ENCODE measurements around the gene RPS27A.
"Not testable (repeated sequence)": the region's sequence is repeated elsewhere in the genome, so short reads cannot be mapped to it uniquely, and the experiment has no call there.

Gene RPS27A

GRCh38 chr2:55232084-55232862, at the start of gene RPS27A, which contains the start of gene CLHC1:
Gene RPS27A, plus strand, starts transcription at chr2:55232688. Its CDS starts 137 bp downstream, at chr2:55232825.
Gene CLHC1, minus strand, starts transcription at chr2:55232293. Its CDS starts 9,882 bp downstream, at chr2:55222411.
- DNase-seq: peak; percentile 79 to 98

GRCh38 chr2:55186837-55187236, 45.7 kb upstream of the RPS27A start:
- not testable (repeated sequence) for DNase-seq

GRCh38 chr2:55191888-55192287, 40.6 kb upstream of the RPS27A start:
- not testable (repeated sequence) for DNase-seq

- DNase-seq: no peak
Measured at GRCh38 chr2:55196526-55196925, 36.0 kb upstream of the RPS27A start.

GRCh38 chr2:55200416-55200815, 32.1 kb upstream of the RPS27A start:
- no peak for DNase-seq

DNA sequence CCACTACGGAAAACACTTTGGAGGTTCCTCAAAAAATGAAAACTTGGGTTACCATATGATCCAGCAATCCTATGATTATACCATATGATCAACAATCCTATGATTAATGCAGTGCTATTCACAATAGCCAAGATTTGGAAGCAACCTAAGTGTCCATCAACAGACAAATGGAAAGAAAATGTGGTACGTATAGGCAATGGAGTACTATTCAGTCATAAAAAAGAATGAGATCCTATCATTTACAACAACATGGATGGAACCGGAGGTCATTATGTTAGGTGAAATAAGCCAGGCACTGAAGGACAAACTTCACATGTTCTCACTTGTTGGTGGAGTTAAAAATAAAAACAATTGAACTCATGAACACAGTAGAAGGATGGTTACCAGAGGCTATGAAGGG, 28.0 kb upstream of the RPS27A start:
- DNase-seq: no peak

DNA sequence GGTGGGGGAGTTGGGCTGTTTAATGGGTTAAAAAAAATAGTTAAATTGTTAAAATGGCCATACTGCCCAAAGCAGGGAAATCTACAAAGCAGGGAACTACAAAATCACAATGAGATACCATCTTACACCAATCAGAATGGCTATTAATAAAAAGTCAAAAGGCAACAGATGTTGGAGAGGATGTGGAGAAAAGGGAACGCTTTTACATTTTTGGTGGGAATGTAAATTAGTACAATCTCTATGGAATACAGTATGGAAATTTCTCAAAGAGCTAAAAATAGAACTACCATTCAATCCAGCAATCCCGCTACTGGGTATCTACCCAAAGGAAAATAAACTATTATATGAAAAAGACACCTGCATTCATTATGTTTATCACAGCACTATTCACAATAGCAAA, 27.5 kb upstream of the RPS27A start:
- no peak for DNase-seq

DNA sequence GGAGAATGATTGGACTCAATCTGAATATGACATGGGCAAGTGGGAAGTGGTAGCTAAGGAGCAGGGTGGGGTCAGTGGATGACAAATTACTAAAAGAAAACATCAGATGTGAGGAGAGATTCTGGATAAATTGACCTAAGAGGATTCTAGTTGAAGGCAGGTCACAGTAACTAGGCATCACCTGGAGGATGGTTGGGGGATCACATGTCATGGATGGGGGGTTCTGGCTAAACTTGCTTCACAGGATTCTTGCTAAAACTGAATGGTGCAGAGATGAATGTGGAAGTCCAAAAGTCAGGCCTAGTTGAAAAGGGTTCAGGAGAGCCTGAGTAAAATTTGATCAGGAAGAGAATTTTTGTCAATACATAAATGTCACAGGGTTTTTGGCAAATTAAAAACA, 18.7 kb upstream of the RPS27A start:
- no peak for DNase-seq

DNA sequence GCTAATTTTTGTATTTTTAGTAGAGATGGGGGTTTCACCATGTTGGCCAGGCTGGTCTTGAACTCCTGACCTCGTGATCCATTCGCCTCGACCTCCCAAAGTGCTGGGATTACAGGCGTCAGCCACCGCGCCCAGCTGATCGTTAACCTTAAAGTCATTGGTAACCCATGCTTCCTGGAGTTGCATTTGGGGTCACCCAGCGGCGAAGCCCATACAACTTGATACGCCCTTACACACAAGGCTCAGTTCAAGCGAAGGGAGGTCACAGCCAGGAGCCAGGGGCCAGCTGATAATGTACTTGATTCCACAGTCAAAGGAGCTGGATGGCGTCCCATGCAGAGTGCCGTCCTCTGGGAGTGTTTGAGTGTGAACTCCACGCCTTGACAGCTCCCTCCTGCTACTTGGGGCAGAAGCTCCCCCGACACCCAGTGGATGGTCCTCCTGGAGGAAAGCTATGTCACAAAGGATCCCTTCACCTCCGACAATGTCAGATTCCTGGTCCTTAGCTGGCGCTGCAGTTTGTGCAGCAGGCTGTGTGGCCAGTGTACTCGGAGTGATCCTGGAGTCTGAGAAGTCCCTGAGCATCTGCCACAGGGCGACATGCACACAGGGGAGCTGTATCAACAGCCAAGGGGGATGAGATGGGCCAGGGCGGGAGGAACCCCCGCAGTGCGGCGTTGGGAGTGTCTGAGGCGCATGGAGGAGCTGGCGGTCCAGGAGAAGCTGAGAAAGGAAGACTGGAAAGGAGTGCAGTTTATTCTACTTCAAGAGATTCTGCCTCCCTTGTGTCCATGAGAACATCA, 8.3 kb upstream of the RPS27A start:
- no peak for DNase-seq

GRCh38 chr2:55224761-55225261, 7.7 kb upstream of the RPS27A start:
- no peak for DNase-seq

DNA sequence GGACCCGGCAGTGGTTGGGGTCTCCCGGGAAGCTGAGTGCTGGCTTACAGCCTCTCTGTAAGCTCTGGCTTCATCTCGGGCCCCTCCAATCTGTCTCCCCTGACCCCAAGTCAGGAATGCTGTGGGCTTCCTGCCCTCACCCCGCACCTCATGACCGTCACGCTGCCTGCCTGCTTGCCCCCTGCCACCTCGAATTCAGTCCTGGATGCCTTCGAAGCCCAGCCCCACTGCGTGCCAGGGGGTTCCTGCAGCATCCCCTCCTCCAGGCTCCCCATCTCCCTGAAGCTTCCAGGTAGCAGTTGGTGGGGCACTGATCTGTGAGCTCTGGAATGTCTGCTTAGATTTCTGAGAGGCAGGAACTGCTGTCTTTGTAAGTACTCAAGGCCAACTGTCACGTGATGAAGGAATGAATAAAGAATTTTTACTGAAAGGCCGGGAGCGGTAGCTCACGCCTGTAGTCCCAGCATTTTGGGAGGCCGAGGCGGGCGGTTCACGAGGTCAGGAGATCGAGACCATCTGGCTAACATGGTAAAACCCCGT, 6.9 kb upstream of the RPS27A start:
- DNase-seq: no peak

DNA sequence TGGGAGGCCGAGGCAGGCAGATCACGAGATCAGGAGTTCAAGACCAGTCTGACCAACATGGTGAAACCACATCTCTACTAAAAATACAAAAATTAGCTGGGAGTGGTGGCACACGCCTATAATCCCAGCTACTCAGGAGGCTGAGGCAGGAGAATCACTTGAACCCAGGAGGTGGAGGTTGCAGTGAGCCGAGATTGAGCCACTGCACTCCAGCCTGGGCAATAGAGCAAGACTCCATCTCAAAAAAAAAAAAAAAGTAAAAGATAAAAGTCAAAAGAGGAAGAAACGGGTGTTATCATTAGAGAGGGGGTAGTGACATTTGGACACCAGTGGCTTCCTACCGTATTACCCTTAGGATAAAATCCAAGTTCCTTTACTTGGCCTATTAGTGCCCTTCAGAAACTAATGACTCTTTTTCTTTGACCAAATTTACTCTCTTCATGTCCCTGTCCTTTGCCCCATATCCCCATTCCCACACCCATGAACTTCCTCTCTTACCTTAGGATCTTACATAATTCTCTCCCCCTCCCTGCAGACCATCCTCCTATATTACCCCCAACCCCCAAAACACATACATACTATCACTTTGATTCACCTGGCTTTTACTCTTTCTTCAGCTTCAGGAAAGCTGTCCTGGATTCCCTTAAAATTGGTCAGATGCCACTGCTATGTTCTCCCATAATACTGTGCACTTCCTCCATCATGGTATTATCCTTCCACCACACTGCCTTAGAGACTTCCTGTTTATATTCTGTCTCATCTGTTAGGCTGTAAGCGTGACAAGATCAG, 4.9 kb upstream of the RPS27A start:
- not testable (repeated sequence) for DNase-seq

GRCh38 chr2:55228226-55228563, 4.3 kb upstream of the RPS27A start:
- no peak for DNase-seq

- DNase-seq: no peak
Measured at GRCh38 chr2:55229221-55229620, 3.3 kb upstream of the RPS27A start.

DNA sequence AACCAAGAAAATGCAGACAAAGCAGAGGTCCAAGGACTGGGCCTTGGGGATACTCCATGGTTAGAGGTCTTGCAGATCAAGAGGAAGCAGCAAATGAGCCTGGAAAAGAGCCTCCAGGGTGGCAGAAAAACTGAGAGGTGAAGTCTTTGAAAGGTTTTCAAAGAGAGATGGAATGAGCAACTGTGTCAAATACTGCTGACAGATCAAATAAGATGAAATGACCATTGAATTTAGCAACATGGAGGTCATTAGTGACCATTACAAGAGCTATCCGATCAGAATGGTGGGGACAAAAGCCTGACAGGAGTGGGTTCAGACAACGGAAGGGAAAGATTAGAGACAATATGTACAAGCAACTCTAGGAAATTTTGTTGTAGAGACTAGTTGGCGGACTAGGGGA, 1.9 kb upstream of the RPS27A start:
- no peak for DNase-seq

- DNase-seq: peak in 1 of 2 experiments; percentile 49
Measured at GRCh38 chr2:55231546-55232083, 873 bp upstream of the RPS27A start.

GRCh38 chr2:55232863-55233657, 572 bp downstream of the RPS27A start:
- peak in 1 of 2 experiments; percentile 18 for DNase-seq

- DNase-seq: no peak
Measured at GRCh38 chr2:55233658-55233940, 1.1 kb downstream of the RPS27A start.

- no peak for DNase-seq
Measured at GRCh38 chr2:55235724-55236538, 3.4 kb downstream of the RPS27A start.

- no peak for DNase-seq
Measured at GRCh38 chr2:55236992-55237543, 4.6 kb downstream of the RPS27A start.

Measured in SW 1271 (cell line).